Spinal cord (tissue), 10 donors: ENCODE data around the gene SLC4A4. TPM values are rescaled to one million over a fixed set of nuclear protein-coding genes. Genes with fewer than 3 reads are reported as not detected.

Source experiments
- DNase-seq, 6 donors: peaks; one replicate each; pipeline versions ENCODE4 v3.0.0 to v3.0.0-alpha.2; 2013 to 2015; ENCODE audit warnings: low spot score in 6 of 6, low read depth in 4 of 6
- H3K27ac ChIP-seq: one replicate; pipeline ENCODE4 v1.5.1; 2013; ENCODE audit warnings: low read depth, low read length, control low read depth
- H3K27me3 ChIP-seq: one replicate; pipeline ENCODE4 v1.6.1; 2013; ENCODE audit warnings: low read length; ENCODE audit not compliant: control insufficient read depth, insufficient read depth
- H3K36me3 ChIP-seq: one replicate; pipeline ENCODE4 v1.6.1; 2013; ENCODE audit warnings: low read length; ENCODE audit not compliant: control insufficient read depth, insufficient read depth
- H3K4me1 ChIP-seq: one replicate; pipeline ENCODE4 v1.6.1; 2013; ENCODE audit warnings: low read length; ENCODE audit not compliant: control insufficient read depth, insufficient read depth
- H3K4me3 ChIP-seq: one replicate; pipeline ENCODE4 v1.5.1; 2013; ENCODE audit warnings: low read depth, low read length, control low read depth
- H3K9me3 ChIP-seq: one replicate; pipeline ENCODE4 v1.6.1; 2013; ENCODE audit warnings: low read length; ENCODE audit not compliant: control insufficient read depth, insufficient read depth
- WGBS: methylation state at CpG from one replicate; pipeline ENCODE4 v1.1.5; 2013; ENCODE audit warnings: missing lambda C conversion rate; ENCODE audit not compliant: insufficient coverage; 5-methylcytosine and 5-hydroxymethylcytosine counted together
- polyA plus RNA-seq, 2 donors: library from polyadenylated mRNA; unstranded; fragments of 120-200 nt; gene quantifications; one replicate each; pipeline ENCODE4 v1.2.1, GENCODE V29; 2013; ENCODE audit not compliant: insufficient read length in 2 of 2
- total RNA-seq, 2 donors: library from RNA; depleted of rRNA in 1 of 2; stranded (reverse); fragments of 120-200 nt in 1 of 2; fragments of >200 nt in 1 of 2; gene quantifications; one replicate each; pipeline versions ENCODE4 v1.2.3 to v1.2.4, GENCODE V29; 2013 to 2014
- donor health status: healthy.

Gene SLC4A4
- total and polyA plus RNA-seq, 4 donors: 67.2 to 111 (median 106) TPM

DNA sequence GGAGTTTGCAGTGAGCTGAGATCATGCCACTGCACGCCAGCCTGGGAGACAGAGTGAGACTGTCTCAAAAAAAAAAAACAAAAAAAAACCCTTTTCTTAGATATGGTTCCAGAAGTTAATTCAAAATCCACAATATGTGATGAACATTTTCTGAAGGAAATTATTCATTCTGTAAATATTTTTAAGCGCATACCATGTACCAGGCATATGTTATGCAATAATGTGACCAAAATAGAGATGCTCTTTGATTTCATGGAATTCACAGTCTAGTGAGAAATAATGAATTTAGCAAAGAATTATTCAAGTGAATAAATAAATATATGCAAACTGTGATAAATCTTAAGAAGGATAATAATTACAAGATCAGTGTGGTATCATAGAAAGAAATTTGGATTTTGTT, 270.3 kb downstream of the SLC4A4 start:
- Histone ChIP-seq H3K4me3 (no peak overlapping the region), H3K27me3 (no peaks in the 10 kb centered on the region), H3K36me3 (no peaks in the 10 kb centered on the region), H3K4me1 (no peaks in the 10 kb centered on the region), H3K27ac (no peak overlapping the region), H3K9me3 (no peaks in the 10 kb centered on the region)
- DNase-seq: no peak
- no CpG with 5 or more reads among the region's 2 CpGs for WGBS

DNA sequence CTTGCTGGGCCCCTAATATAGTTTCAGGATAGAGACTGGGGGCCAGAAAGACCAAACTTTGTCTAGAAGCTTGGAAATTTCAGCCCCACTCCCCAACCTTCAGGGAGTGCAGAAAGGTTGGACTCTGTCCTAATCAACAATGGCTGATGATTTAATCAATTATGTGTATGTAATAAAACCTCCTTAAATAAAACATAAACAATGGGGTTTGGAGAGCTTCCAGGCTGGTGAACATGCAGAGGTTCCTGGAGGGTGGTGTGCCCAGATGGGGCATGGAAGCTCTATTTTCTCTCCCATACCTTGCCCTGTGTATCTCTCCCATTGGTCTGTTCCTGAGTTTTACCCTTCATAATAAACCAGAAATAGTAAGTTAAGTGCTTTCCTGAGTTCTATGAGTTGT, 270.8 kb downstream of the SLC4A4 start:
- Histone ChIP-seq H3K4me1 (no peaks in the 10 kb centered on the region), H3K4me3 (no peak overlapping the region), H3K36me3 (no peaks in the 10 kb centered on the region), H3K27me3 (no peaks in the 10 kb centered on the region), H3K9me3 (no peaks in the 10 kb centered on the region), H3K27ac (no peak overlapping the region)
- DNase-seq: no peak

DNA sequence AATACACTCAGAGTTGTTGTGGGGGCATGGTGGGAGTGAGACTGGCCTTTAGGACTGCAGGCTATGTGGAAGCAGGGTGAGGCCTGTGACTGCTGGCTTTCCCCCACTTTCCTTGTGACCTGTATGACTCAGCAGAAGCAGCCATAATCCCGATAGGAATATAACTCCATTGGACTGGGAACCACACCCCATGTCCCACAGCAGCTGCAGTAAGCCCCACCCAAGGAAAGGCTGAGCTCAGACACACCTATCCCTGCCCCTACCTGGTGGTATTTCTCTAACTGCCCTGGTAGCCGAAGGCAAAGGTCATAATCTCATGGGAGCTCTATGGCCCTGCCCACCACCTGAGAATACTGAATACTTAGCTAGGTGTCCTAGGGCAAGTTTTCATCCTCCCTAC, 275.8 kb downstream of the SLC4A4 start:
- H3K36me3 ChIP-seq: no peaks in the 10 kb centered on the region
- 100% methylated on average over 1 of the region's 2 CpGs for WGBS
- DNase-seq: no peak

DNA sequence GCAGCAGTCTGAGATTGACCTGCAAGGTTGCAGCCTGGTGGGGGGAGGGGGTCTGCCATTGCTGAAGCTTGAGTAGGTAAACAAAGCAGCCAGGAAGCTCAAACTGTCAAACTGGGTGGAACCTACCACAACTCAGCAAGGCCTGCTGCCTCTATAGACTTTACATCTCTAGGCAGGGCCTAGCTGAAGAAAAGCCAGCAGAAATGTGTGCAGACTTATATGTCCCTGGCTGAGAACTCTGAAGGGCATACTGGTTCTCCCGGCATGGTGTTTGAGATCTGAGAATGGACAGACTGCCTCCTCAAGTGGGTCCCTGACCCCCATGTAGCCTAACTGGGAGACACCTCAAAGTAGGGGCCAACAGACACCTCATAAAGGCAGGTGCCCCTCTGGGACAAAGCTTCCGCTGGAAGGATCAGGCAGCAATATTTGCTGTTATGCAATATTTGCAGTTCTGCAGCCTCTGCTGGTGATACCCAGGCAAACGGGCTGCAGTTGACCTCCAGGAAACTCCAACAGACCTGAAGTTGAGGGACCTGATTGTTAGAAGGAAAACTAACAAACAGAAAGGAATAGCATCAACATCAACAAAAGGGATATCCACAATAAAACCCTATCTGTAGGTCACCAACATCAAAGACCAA, 277.5 kb downstream of the SLC4A4 start:
- no peaks in the 10 kb centered on the region for H3K4me1 ChIP-seq
- H3K27me3 ChIP-seq: no peaks in the 10 kb centered on the region
- 83% methylated on average over 2 of the region's 3 CpGs for WGBS

More for the DNA sequence above, 275.8 kb downstream of the SLC4A4 start:
- no peak overlapping the region for H3K4me3 ChIP-seq
- no peak overlapping the region for H3K27ac ChIP-seq
- H3K9me3 ChIP-seq: no peaks in the 10 kb centered on the region
- no peaks in the 10 kb centered on the region for H3K4me1 ChIP-seq
- no peaks in the 10 kb centered on the region for H3K27me3 ChIP-seq

More for the DNA sequence above, 277.5 kb downstream of the SLC4A4 start:
- Histone ChIP-seq H3K27ac (no peak overlapping the region), H3K9me3 (no peaks in the 10 kb centered on the region), H3K36me3 (no peaks in the 10 kb centered on the region), H3K4me3 (no peak overlapping the region)
- DNase-seq: no peak
